Type B pancreatic cell (in vitro differentiated cells): ENCODE data around the gene MRGPRF. TPM values are rescaled to one million over a fixed set of nuclear protein-coding genes. Genes with fewer than 3 reads are reported as not detected.

Experiments used
- DNase-seq: peaks from one replicate; pipeline ENCODE4 v3.0.0; 2021; ENCODE audit warnings: mixed read lengths; ENCODE audit not compliant: unreplicated experiment; ENCODE audit errors: extremely low spot score
- H3K27ac Mint-ChIP-seq: 2 replicates; pipeline ENCODE4 v1.8.0; 2021; ENCODE audit warnings: mild to moderate bottlenecking, mixed read lengths
- H3K27me3 Mint-ChIP-seq: 2 replicates; pipeline ENCODE4 v1.8.0; 2021; ENCODE audit warnings: mixed read lengths
- H3K36me3 Mint-ChIP-seq: 2 replicates; pipeline ENCODE4 v1.8.0; 2021; ENCODE audit warnings: mixed read lengths
- H3K4me1 Mint-ChIP-seq: one replicate; pipeline ENCODE4 v1.8.0; 2021; ENCODE audit warnings: mixed read lengths; ENCODE audit not compliant: unreplicated experiment
- H3K4me3 Mint-ChIP-seq: 2 replicates; pipeline ENCODE4 v1.8.0; 2021; ENCODE audit warnings: mild to moderate bottlenecking, mixed read lengths
- H3K9me3 Mint-ChIP-seq: 2 replicates; pipeline ENCODE4 v1.8.0; 2021; ENCODE audit warnings: mixed read lengths
- total RNA-seq: library from RNA; stranded (reverse); gene quantifications from 2 replicates; pipeline ENCODE4 v1.2.1, GENCODE V29; 2021; ENCODE audit warnings: low replicate concordance
- TF ChIP-seq, protein P1 (sequence below): fragments of 200-600 bp; sonication (generic); conservative IDR thresholded peaks from 2 replicates; pipeline ENCODE4 v1.5.0; 2021; ENCODE audit warnings: antibody characterized with exemption, mild to moderate bottlenecking

The MRGPRF gene
- total RNA-seq, 1 donor from 2014 or later, result 1.4 TPM

DNA sequence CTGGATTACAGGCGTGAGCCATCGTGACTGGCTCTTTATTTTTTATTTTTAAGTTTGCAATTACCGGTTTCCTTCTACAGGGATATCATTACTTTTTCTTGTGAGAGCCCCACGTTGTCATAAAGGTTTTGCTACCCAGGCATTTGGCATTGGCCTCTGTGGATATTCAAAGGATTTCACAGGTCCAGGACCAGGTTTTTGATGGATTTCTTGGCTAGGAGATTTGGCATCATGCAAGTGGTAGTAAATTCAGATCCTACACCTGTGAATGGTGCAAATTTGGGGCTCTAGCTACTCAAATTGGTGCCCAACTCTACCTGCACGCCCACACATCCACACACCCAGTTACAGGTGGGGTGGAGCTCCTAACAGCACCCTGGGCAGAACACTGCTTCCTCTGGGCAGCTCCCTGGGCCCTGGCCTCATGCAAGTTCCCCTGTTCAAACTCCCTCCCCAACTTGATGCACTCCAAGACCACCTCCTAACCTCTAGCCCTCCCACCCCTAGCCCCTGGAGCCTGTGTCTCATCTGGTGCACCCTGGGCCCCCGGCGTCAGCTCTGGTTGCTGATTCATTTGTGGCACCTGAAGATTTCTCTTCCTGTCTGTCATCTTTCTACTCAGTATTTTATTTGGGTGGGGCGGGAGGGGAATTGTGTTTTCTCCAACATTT, 23.0 kb downstream of the MRGPRF start:
- peaks cover 28% of the 10 kb centered on the region for H3K27me3 Mint-ChIP-seq
- DNase-seq, result peak; percentile 52
- no peaks in the 10 kb centered on the region for H3K36me3 Mint-ChIP-seq
- no peaks in the 10 kb centered on the region for H3K4me1 Mint-ChIP-seq
- TF ChIP-seq, protein P1, sequence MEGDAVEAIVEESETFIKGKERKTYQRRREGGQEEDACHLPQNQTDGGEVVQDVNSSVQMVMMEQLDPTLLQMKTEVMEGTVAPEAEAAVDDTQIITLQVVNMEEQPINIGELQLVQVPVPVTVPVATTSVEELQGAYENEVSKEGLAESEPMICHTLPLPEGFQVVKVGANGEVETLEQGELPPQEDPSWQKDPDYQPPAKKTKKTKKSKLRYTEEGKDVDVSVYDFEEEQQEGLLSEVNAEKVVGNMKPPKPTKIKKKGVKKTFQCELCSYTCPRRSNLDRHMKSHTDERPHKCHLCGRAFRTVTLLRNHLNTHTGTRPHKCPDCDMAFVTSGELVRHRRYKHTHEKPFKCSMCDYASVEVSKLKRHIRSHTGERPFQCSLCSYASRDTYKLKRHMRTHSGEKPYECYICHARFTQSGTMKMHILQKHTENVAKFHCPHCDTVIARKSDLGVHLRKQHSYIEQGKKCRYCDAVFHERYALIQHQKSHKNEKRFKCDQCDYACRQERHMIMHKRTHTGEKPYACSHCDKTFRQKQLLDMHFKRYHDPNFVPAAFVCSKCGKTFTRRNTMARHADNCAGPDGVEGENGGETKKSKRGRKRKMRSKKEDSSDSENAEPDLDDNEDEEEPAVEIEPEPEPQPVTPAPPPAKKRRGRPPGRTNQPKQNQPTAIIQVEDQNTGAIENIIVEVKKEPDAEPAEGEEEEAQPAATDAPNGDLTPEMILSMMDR, result no peak
- H3K9me3 Mint-ChIP-seq, result peaks cover 10% of the 10 kb centered on the region
- no peak overlapping the region for H3K4me3 Mint-ChIP-seq
- H3K27ac Mint-ChIP-seq, result no peak overlapping the region

DNA sequence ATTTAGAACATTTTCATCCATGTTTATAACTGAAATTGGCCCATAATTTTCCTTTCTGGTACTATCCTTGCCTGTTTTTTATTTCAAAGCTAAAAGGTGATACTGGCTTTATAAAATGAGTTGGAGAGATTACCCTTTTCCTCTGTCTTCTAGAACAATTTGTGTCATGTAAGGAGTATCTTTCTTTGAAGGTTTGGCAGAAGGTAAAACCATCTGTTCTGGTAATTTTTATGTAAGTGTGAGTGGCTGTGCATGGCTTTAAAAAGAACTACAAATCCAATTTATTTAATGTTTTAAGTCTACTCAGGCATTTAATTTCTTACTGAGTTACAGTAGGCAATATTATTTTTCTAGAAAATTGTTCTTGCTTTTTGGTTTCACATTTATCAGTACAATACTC, 24.6 kb downstream of the MRGPRF start:
- Mint-ChIP-seq H3K27ac (no peak overlapping the region), H3K4me1 (no peaks in the 10 kb centered on the region), H3K27me3 (peaks cover 26% of the 10 kb centered on the region), H3K9me3 (peaks cover 10% of the 10 kb centered on the region), H3K36me3 (no peaks in the 10 kb centered on the region), H3K4me3 (no peak overlapping the region)
- TF ChIP-seq, protein P1, result no peak
- DNase-seq, result no peak

DNA sequence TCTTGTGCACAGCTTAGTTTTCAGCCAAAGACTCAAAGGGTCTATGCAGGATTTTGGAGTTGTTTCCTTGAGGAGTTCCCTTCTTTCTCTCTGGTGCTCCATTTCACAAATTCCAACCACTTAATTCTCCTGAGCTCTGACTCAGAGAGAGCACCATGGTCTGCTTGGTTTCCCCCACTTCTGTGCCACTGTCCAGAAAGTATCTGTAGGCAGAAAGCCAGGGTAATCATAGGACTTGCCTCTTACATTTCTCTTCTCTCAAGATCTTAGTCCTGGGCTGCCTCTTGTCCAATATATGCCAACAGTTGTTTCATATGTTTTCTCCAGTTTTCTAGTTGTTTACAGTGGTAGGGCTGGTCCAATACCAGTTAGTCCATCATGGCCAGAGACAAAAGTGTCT, 25.8 kb downstream of the MRGPRF start:
- Mint-ChIP-seq H3K9me3 (peaks cover 10% of the 10 kb centered on the region), H3K4me1 (no peaks in the 10 kb centered on the region), H3K36me3 (no peaks in the 10 kb centered on the region), H3K27me3 (peaks cover 18% of the 10 kb centered on the region), H3K27ac (no peak overlapping the region), H3K4me3 (no peak overlapping the region)
- no peak for DNase-seq
- TF ChIP-seq, protein P1, result no peak

DNA sequence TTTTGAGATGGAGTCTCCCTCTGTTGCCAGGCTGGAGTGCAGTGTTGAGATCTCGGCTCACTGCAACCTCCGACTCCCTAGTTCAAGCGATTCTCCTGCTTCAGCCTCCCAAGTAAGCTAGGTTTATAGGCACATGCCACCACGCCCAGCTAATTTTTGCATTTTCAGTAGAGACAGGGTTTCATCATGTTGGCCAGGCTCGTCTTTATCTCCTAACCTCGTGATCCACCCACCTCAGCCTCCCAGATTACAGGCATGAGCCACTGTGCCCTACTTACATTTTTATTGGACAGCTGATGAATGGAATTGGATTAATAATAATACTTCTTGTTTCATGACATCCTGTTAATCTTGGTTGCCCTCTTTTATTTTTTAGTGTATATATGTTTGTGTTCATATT, 29.2 kb downstream of the MRGPRF start:
- Mint-ChIP-seq H3K4me1 (no peaks in the 10 kb centered on the region), H3K36me3 (no peaks in the 10 kb centered on the region), H3K4me3 (no peak overlapping the region), H3K27ac (no peak overlapping the region), H3K27me3 (peaks cover 16% of the 10 kb centered on the region), H3K9me3 (peaks cover 10% of the 10 kb centered on the region)
- TF ChIP-seq, protein P1, result no peak
- no peak for DNase-seq

DNA sequence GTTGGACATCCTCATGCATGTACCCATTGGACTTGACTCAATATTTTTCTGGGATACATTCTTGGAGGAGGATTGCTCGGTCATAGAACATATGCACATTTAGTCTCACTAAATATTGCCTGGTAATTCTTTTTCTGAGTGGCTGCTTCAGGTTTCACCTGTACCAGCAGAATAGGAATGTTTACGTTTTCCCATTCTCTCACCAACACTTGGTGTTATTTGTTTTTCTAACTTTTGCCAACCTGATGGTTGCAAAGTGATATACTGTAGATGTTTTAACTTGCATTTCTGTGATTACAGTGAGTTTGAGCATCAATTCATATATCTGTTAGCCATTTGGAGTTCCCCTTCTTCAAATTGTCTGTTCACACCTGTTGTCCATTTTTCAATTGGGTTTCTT, 30.9 kb downstream of the MRGPRF start:
- peaks cover 9% of the 10 kb centered on the region for H3K9me3 Mint-ChIP-seq
- no peak overlapping the region for H3K27ac Mint-ChIP-seq
- H3K36me3 Mint-ChIP-seq, result no peaks in the 10 kb centered on the region
- TF ChIP-seq, protein P1, result no peak
- DNase-seq, result no peak
- peaks cover 9% of the 10 kb centered on the region for H3K27me3 Mint-ChIP-seq
- no peak overlapping the region for H3K4me3 Mint-ChIP-seq
- H3K4me1 Mint-ChIP-seq, result peaks cover 6% of the 10 kb centered on the region

DNA sequence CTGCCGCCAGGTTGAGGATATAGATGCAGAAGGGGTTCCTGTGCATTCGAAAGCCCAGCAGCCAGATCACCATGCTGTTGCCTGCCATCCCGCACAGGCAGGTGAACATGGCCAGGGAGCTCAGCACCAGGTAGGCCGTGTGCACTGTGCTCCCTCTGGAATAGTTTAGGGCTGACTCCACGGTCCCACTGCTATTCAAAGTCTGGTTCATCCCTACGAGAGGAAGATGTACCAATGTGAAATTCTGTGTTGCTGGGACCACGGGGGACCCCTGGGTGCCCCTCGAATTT, 32.3 kb downstream of the MRGPRF start, which contains the start of gene MRGPRD:
Gene MRGPRD (minus strand): TSS at position 211 of the 290 bp plus-strand sequence. CDS start 0 bp downstream, at position 211.
- Mint-ChIP-seq H3K27ac (no peak within 1 kb of the TSS), H3K9me3 (no peaks in the 10 kb centered on the region), H3K27me3 (peaks cover 9% of the 10 kb centered on the region), H3K4me1 (peaks cover 6% of the 10 kb centered on the region), H3K36me3 (no peaks in the 10 kb centered on the region), H3K4me3 (no peak within 1 kb of the TSS)
- no peak for DNase-seq
- TF ChIP-seq, protein P1, result no peak
